ENCODE measurements around the gene CDK1.

Gene CDK1

GRCh38 chr10:60767424-60767823, 10.9 kb upstream of the CDK1 start:
- TF ChIP-seq POU2F2 (IDR thresholded peaks at IDR 0.05; ENCODE audit: low read depth, low read length): no peak
- no peak for TF ChIP-seq POLR2AphosphoS5 (IDR thresholded peaks at IDR 0.05; ENCODE audit: low read depth, low read length)
- no peak for TF ChIP-seq POLR2A (IDR thresholded peaks at IDR 0.05; ENCODE audit: low read depth, low read length)
- no peak for TF ChIP-seq SPI1 (IDR thresholded peaks at IDR 0.05; ENCODE audit: low read depth, low read length)
- no peak for TF ChIP-seq TAF1 (IDR thresholded peaks at IDR 0.05; ENCODE audit: low read depth, low read length)
- TF ChIP-seq PAX5 (IDR thresholded peaks at IDR 0.05; ENCODE audit: insufficient read depth, low read length, severe bottlenecking): no peak
- no peak for FAIRE-seq
- DNase-seq (ENCODE audit: insufficient read length, low spot score): no peak

- FAIRE-seq: no peak
- TF ChIP-seq POLR2AphosphoS5 (IDR thresholded peaks at IDR 0.05; ENCODE audit: low read depth, low read length): no peak
- TF ChIP-seq SPI1 (IDR thresholded peaks at IDR 0.05; ENCODE audit: low read depth, low read length): no peak
- no peak for TF ChIP-seq TAF1 (IDR thresholded peaks at IDR 0.05; ENCODE audit: low read depth, low read length)
- no peak for TF ChIP-seq PAX5 (IDR thresholded peaks at IDR 0.05; ENCODE audit: insufficient read depth, low read length, severe bottlenecking)
- no peak for TF ChIP-seq POLR2A (IDR thresholded peaks at IDR 0.05; ENCODE audit: low read depth, low read length)
- no peak for TF ChIP-seq POU2F2 (IDR thresholded peaks at IDR 0.05; ENCODE audit: low read depth, low read length)
- no peak for DNase-seq (ENCODE audit: insufficient read length, low spot score)
Measured at GRCh38 chr10:60769406-60769805, 8.9 kb upstream of the CDK1 start.

GRCh38 chr10:60777696-60778213, 523 bp upstream of the CDK1 start:
- FAIRE-seq (no peak), DNase-seq (ENCODE audit: insufficient read length, low spot score) (no peak)
- no peak for TF ChIP-seq TAF1 (IDR thresholded peaks at IDR 0.05; ENCODE audit: low read depth, low read length)

GRCh38 chr10:60778971-60779796, 906 bp downstream of the CDK1 start:
- TF ChIP-seq POU2F2 (IDR thresholded peaks at IDR 0.05; ENCODE audit: low read depth, low read length): no peak
- no peak for TF ChIP-seq POLR2AphosphoS5 (IDR thresholded peaks at IDR 0.05; ENCODE audit: low read depth, low read length)
- no peak for TF ChIP-seq TAF1 (IDR thresholded peaks at IDR 0.05; ENCODE audit: low read depth, low read length)
- no peak for TF ChIP-seq SPI1 (IDR thresholded peaks at IDR 0.05; ENCODE audit: low read depth, low read length)
- TF ChIP-seq PAX5 (IDR thresholded peaks at IDR 0.05; ENCODE audit: insufficient read depth, low read length, severe bottlenecking): no peak
- no peak for TF ChIP-seq POLR2A (IDR thresholded peaks at IDR 0.05; ENCODE audit: low read depth, low read length)
- FAIRE-seq (peak; percentile 16), DNase-seq (ENCODE audit: insufficient read length, low spot score) (no peak)

- TF ChIP-seq PAX5 (IDR thresholded peaks at IDR 0.05; ENCODE audit: insufficient read depth, low read length, severe bottlenecking): no peak
- no peak for DNase-seq (ENCODE audit: insufficient read length, low spot score)
- peak; percentile 35 for FAIRE-seq
Measured at GRCh38 chr10:60781661-60782060, 3.4 kb downstream of the CDK1 start.

- TF ChIP-seq POU2F2 (IDR thresholded peaks at IDR 0.05; ENCODE audit: low read depth, low read length) (no peak), TAF1 (IDR thresholded peaks at IDR 0.05; ENCODE audit: low read depth, low read length) (no peak), PAX5 (IDR thresholded peaks at IDR 0.05; ENCODE audit: insufficient read depth, low read length, severe bottlenecking) (no peak), SPI1 (IDR thresholded peaks at IDR 0.05; ENCODE audit: low read depth, low read length) (no peak), POLR2A (IDR thresholded peaks at IDR 0.05; ENCODE audit: low read depth, low read length) (no peak), POLR2AphosphoS5 (IDR thresholded peaks at IDR 0.05; ENCODE audit: low read depth, low read length) (no peak)
- no peak for DNase-seq (ENCODE audit: insufficient read length, low spot score)
- no peak for FAIRE-seq
Measured at GRCh38 chr10:60784641-60785040, 6.4 kb downstream of the CDK1 start.

GRCh38 chr10:60788544-60788943, 10.3 kb downstream of the CDK1 start:
- FAIRE-seq (no peak), DNase-seq (ENCODE audit: insufficient read length, low spot score) (no peak)
- TF ChIP-seq TAF1 (IDR thresholded peaks at IDR 0.05; ENCODE audit: low read depth, low read length) (no peak), SPI1 (IDR thresholded peaks at IDR 0.05; ENCODE audit: low read depth, low read length) (no peak), POLR2A (IDR thresholded peaks at IDR 0.05; ENCODE audit: low read depth, low read length) (no peak), POU2F2 (IDR thresholded peaks at IDR 0.05; ENCODE audit: low read depth, low read length) (no peak), POLR2AphosphoS5 (IDR thresholded peaks at IDR 0.05; ENCODE audit: low read depth, low read length) (no peak), PAX5 (IDR thresholded peaks at IDR 0.05; ENCODE audit: insufficient read depth, low read length, severe bottlenecking) (no peak)

- TF ChIP-seq SPI1 (IDR thresholded peaks at IDR 0.05; ENCODE audit: low read depth, low read length): no peak
- TF ChIP-seq TAF1 (IDR thresholded peaks at IDR 0.05; ENCODE audit: low read depth, low read length): no peak
- TF ChIP-seq POLR2A (IDR thresholded peaks at IDR 0.05; ENCODE audit: low read depth, low read length): no peak
- no peak for TF ChIP-seq PAX5 (IDR thresholded peaks at IDR 0.05; ENCODE audit: insufficient read depth, low read length, severe bottlenecking)
- TF ChIP-seq POU2F2 (IDR thresholded peaks at IDR 0.05; ENCODE audit: low read depth, low read length): no peak
- TF ChIP-seq POLR2AphosphoS5 (IDR thresholded peaks at IDR 0.05; ENCODE audit: low read depth, low read length): no peak
- peak; percentile 61 for FAIRE-seq
- DNase-seq (ENCODE audit: insufficient read length, low spot score): no peak
Measured at GRCh38 chr10:60789340-60789739, 11.1 kb downstream of the CDK1 start.

GRCh38 chr10:60794953-60795352, 16.7 kb downstream of the CDK1 start:
- no peak for DNase-seq (ENCODE audit: insufficient read length, low spot score)
- TF ChIP-seq TAF1 (IDR thresholded peaks at IDR 0.05; ENCODE audit: low read depth, low read length) (no peak), PAX5 (IDR thresholded peaks at IDR 0.05; ENCODE audit: insufficient read depth, low read length, severe bottlenecking) (no peak)
- no peak for FAIRE-seq

- no peak for TF ChIP-seq POU2F2 (IDR thresholded peaks at IDR 0.05; ENCODE audit: low read depth, low read length)
- no peak for TF ChIP-seq POLR2AphosphoS5 (IDR thresholded peaks at IDR 0.05; ENCODE audit: low read depth, low read length)
- no peak for TF ChIP-seq POLR2A (IDR thresholded peaks at IDR 0.05; ENCODE audit: low read depth, low read length)
- TF ChIP-seq PAX5 (IDR thresholded peaks at IDR 0.05; ENCODE audit: insufficient read depth, low read length, severe bottlenecking): no peak
- no peak for TF ChIP-seq TAF1 (IDR thresholded peaks at IDR 0.05; ENCODE audit: low read depth, low read length)
- TF ChIP-seq SPI1 (IDR thresholded peaks at IDR 0.05; ENCODE audit: low read depth, low read length): no peak
- FAIRE-seq: no peak
Measured at GRCh38 chr10:60795465-60796202, 17.4 kb downstream of the CDK1 start.

More at GRCh38 chr10:60795465-60796202, 17.4 kb downstream of the CDK1 start:
- DNase-seq (ENCODE audit: insufficient read length, low spot score): no peak
